Hematopoietic multipotent progenitor cell treated with erythropoietin and hydrocortisone succinate and interleukin-3 and kit ligand, for 15 days (in vitro differentiated cells): ENCODE measurements around the gene SOS1.
"Not testable (repeated sequence)": the region's sequence is repeated elsewhere in the genome, so short reads cannot be mapped to it uniquely, and the experiment has no call there.

Experiments
- DNase-seq: peaks from one replicate; pipeline ENCODE4 v3.0.0-alpha.2; 2015; ENCODE audit warnings: low spot score

Gene SOS1

DNA sequence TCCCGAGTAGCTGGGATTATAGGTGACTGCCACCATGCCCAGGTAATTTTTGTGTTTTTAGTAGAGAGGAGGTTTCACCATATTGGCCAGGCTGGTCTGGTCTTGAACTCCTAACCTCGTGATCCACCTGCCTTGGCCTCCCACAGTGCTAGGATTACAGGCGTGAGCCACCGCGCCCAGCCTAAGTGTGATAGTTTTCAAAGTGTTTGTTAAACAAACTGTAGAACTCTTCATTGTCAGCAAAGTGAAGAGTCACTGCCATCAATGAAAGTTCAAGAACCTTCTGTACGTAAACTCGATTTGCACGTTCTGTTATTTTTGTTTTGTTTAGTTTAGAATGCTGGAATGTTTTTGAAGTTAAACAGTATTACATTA lies 18.0 kb upstream of the SOS1 start:
- DNase-seq, result no peak

- not testable (repeated sequence) for DNase-seq
Observed at GRCh38 chr2:39138187-39138836, 17.5 kb upstream of the SOS1 start.

- no peak for DNase-seq
Observed at GRCh38 chr2:39136799-39137198, 15.9 kb upstream of the SOS1 start.

DNA sequence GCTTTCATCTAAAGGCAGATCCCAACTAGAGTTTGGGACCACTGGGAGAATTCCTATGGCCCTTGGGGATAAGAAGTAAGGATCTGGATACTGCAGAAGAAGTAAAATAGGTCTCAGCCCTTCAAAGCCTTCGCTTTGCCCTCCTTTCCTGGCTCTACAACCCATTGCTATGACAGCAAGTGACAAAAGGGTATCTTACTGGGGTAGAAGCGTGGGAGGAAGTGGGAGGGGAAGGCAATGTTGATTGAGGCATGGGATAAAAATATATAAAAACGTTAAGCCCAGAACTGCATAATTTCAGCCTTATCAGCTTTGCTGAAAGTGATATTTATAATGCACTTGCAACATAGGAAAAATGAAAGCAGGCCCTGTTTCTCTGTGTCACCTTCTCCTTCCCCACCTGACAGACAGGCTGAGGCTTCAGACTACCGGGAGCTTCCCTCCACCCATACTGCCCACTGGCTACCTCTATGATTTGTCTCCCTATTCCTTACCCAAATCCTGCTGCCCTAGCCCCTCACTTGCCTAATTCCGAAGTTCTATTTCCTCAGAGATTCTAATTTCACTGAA lies 14.9 kb upstream of the SOS1 start:
- DNase-seq, result no peak

GRCh38 chr2:39133215-39133851 lies 12.5 kb upstream of the SOS1 start:
- DNase-seq, result no peak

DNA sequence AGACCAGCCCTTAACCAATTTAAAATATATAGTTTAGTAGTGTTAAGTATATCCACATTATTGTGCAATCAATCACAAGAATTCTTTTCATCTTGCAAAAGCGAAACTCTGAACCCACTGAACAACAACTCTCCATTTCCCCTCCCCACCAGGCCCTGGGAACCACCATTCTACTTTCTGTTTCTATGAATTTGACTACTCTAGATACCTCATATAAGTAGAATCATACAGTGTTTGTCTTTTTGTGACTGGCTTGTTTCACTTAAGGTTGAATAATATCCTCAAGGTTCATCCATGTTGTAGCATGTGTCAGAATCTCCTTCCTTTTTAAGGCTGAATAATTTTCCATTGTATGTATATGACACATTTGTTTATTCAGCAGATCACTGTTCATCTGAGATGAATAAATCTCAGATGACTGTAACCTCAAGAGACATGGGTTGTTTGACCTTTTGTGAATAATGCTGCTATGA lies 8.1 kb upstream of the SOS1 start:
- DNase-seq, result no peak

DNA sequence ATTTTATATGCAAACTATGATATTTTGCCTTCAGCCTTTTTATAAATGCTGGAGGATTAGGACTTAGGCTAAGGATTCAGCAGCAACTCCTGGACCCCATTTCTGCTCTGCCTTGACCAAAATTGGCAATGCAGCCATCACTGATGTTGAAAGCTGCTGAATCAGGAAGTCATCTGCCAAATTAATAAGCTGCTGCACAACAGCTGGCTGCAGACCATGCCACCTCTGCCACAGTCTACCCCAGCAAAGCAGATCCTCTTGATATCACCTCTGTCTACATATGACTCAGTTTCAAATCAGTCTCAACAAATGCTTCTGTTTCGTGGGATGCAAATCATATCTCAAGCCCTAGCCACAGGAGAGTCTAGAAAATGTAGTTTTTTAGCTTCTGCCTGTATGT lies 7.1 kb upstream of the SOS1 start:
- DNase-seq, result no peak

DNA sequence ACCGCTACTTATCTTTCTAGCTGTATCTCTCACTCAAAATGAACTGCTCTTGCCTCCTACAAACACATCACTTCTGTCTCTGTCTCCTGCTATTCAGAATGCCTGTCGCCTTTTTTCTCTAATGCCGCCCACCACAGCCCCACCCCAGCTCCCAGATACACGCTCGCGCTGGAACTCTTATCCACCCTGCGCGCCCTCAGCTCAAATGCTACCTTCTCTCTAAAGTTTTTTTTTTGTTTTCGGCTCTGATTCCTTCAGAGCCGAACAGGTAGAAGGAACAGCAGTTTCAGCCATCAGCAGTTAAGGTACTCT lies 3.9 kb upstream of the SOS1 start:
- DNase-seq, result peak; percentile 56

DNA sequence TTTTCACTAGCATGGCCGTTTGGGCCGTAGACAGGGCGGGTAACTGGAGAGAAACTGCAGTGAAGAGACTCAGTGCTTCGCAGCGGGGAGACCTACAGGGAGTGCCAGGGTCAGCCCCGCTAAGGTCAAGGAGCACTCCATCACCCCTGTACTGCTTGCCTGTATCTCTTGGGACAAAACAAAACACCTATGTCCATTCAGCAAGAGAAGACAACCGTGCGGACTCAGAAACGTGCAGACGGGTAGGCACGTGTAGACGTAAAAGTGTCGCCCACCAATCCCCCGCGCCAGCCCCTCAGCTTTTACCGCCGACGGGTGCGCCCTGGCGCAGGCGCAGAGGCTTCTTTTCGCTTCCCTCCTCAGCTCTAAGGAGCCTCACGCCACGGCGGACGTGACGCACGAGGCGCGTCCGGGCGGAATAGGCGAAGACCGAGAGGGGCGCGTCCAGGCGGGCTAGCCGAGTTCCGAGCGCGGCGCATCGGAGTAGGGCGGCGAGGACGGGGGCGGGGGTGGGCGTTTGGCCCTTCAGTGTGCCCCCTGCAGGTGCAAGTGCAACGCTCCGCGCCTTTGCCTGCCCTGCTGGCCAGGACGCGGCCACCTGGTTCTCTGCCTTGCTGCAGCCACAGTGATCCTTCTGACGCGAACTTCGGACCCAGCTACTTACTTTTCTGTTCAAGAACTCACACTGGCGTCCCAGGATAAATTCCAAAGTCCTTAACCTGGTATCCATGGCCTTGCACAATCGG lies 3.3 kb upstream of the SOS1 start:
- DNase-seq, result peak; percentile 93

DNA sequence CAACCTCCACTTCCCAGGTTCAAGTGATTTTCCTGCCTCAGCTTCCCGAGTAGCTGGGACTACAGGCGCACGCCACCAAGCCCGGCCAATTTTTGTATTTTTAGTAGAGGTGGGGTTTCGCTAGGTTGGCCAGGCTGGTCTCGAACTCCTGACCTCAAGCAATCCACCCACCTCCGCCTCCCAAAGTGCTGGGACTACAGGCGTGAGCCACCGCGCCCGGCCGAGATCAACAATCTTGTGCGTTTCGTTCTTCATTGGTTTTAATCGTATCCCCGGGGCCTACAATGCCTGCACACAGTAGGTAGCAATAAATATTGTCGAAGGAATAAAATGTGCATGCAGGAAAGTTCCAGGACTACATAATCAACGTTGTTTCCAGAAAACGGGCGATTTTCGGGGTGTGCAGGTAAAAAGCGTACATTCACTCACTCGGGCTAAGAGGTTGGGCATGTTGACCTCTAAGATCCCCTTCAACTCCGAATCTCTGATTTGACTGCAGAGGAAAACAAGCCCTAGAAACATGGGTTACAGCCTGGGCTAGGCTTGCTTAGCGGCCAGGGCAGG lies 2.7 kb upstream of the SOS1 start:
- DNase-seq, result no peak

GRCh38 chr2:39121523-39122063 lies 742 bp upstream of the SOS1 start:
- no peak for DNase-seq

GRCh38 chr2:39120521-39120770 lies 405 bp downstream of the SOS1 start:
- DNase-seq, result no peak

GRCh38 chr2:39119732-39120520 lies 925 bp downstream of the SOS1 start:
- DNase-seq, result peak; percentile 70

DNA sequence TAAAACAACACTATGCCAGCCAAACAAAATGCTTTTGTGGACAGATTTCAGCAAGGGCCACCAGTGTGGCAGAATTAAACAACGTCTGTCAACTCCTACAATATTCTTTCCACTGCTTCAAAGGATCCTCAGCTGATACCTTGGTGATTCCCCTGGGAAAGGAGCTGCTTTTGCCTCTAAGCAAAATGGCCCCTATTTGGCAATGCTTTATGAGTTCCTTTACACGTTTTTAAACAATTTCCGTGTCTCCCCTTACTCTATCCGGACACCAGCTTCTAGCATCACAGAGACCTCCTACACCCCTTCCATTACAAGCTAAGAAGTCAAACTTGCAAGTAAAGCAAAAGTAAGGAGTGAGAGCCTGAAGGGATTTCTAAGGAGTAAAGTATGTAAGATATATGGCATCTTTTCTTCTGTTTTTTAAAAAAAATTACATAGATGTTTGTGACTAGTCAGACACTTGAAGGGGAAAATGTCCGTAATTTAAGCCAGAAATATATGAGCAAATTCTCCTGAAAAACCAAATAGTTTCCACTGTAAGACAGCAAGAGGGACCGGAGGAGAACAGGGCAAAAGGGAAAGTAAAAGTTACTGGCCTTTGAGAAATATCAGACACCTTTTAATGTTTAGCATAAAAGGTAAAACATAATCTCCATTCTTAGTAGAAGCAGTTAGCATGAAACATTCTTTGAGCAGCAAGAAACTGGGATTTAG lies 1.9 kb downstream of the SOS1 start:
- DNase-seq, result peak; percentile 41

GRCh38 chr2:39115556-39115955 lies 5.3 kb downstream of the SOS1 start:
- no peak for DNase-seq

DNA sequence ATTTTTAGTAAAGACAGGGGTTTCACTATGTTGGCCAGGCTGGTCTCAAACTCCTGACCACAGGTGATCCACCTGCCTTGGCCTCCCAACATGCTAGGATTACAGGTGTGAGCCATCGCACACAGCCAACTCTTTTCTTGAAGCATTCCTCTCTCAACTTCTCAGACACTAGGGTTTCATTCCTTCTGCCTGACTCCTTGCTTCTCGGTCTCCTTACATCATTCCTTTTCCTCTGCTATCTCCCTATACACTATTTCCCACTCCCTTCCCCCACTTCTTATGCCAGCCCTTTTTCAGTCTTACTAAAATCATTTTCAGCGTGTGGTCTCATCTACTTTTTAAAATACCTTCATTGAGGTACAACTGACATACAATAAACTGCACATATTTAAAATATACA lies 6.1 kb downstream of the SOS1 start:
- no peak for DNase-seq

- DNase-seq, result no peak
Observed at GRCh38 chr2:39109537-39109936, 11.3 kb downstream of the SOS1 start.

DNA sequence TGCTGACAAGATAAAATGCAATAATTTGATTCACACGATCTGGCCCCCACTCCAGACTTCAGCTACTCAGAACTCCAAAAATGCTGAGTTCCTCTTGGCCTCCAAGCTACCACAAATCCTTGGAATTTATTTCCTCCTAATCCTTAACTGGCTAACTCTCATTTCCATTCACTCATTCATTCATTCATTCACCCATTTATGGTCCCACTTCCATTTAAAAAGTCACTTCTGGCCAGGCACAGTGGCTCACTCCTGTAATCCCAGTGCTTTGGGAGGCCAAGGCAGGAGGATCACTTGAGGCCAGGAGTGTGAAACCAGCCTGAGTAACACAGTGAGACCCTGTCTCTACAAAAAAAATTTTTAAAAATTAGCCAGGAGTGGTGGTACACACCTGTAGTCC lies 12.5 kb downstream of the SOS1 start:
- DNase-seq, result no peak

- DNase-seq, result no peak
Observed at GRCh38 chr2:39107724-39108273, 13.1 kb downstream of the SOS1 start.

DNA sequence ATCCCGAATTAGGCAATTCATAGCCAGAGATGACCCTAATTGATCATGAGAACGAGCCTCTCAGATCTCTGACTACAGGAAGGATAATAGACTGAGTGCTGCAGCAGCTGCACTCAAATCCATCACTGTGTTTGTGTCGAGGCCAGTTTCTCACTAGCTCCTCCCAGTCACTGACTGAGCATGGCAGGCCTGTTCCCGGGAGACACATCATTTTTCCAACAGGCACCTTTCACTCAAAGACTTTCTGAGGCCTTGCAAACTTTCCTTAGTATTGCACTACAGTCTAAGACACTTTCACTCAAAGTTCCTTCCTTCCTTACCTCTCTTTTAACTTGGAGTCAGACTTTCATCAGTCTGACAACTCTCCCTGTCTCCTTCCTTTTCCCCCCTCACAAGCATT lies 13.7 kb downstream of the SOS1 start:
- no peak for DNase-seq
